B cell (primary cell): ENCODE measurements around the gene ZNF211. TPM values are rescaled to one million over a fixed set of nuclear protein-coding genes. Genes with fewer than 3 reads are reported as not detected.

Experiments
- ATAC-seq: fragments of 200-7000 bp; cut with Tn5 transposase; one replicate; pipeline ENCODE4 v1.10.0; 2021; ENCODE audit warnings: low read depth, mild to moderate bottlenecking, moderate number of reproducible peaks, moderate library complexity
- CTCF ChIA-PET: fragments of 350-600 bp; sonication (Branson Sonifier 250); formaldehyde crosslinking; loops from one replicate; lab custom pipeline; 2021; ENCODE audit warnings: antibody characterized with exemption, inconsistent platforms; lab: Charles Lee
- POLR2A ChIA-PET: fragments of 350-600 bp; sonication (Branson Sonifier 250); formaldehyde crosslinking; loops from one replicate; lab custom pipeline; 2021; ENCODE audit warnings: antibody characterized with exemption; lab: Charles Lee
- DNase-seq: peaks from one replicate; pipeline ENCODE4 v3.0.0; 2013
- H2AFZ ChIP-seq: 2 replicates; pipeline ENCODE4 v1.6.1; 2012; ENCODE audit warnings: mild to moderate bottlenecking, low read depth, low read length; ENCODE audit not compliant: insufficient read depth, poor library complexity, severe bottlenecking
- H3K27ac ChIP-seq, 2 donors: 1 replicate in 1 of 2; 2 replicates in 1 of 2; pipeline ENCODE4 v1.5.1; 2012 to 2013; ENCODE audit warnings: low read length in 2 of 2, mild to moderate bottlenecking in 2 of 2, moderate library complexity in 1 of 2
- H3K27me3 ChIP-seq, 4 experiments: fragments of 200-600 bp in 1 of 4; sonication (generic) in 1 of 4; replicated peaks in 1 of 4; 1 replicate in 2 of 4; 2 replicates in 2 of 4; pipeline versions ENCODE4 v1.6.1 to v1.7.0; 2013 to 2016; ENCODE audit warnings: low read length in 3 of 4, mild to moderate bottlenecking in 2 of 4, mixed read lengths in 1 of 4, moderate library complexity in 1 of 4; ENCODE audit not compliant: insufficient read depth in 4 of 4, control insufficient read depth in 3 of 4; ENCODE audit errors: control extremely low read depth in 1 of 4
- H3K36me3 ChIP-seq, 2 experiments: replicated peaks in 1 of 2; 1 replicate in 1 of 2; 2 replicates in 1 of 2; pipeline versions ENCODE4 v1.6.1 to v1.7.1; 2013; ENCODE audit warnings: low read length in 1 of 2; ENCODE audit not compliant: insufficient read depth in 2 of 2, control insufficient read depth in 1 of 2; ENCODE audit errors: control extremely low read depth in 1 of 2, extremely low read depth in 1 of 2
- H3K4me1 ChIP-seq, 2 donors: fragments of 200-600 bp in 1 of 2; sonication (generic) in 1 of 2; 1 replicate in 1 of 2; 2 replicates in 1 of 2; pipeline versions ENCODE4 v1.5.1 to v1.6.1; 2013 to 2017; ENCODE audit warnings: low read length in 2 of 2; ENCODE audit not compliant: control insufficient read depth in 2 of 2, insufficient read depth in 2 of 2
- H3K4me2 ChIP-seq: replicated peaks from 2 replicates; pipeline ENCODE3; 2012; ENCODE audit warnings: mild to moderate bottlenecking, low read depth, low read length; ENCODE audit not compliant: poor library complexity, severe bottlenecking
- H3K4me3 ChIP-seq, 5 experiments: fragments of 200-600 bp in 1 of 5; sonication (generic) in 1 of 5; 1 replicate in 3 of 5; 2 replicates in 2 of 5; pipeline versions ENCODE4 v1.5.1 to v1.7.0; 2011 to 2016; ENCODE audit warnings: low read length in 4 of 5, mild to moderate bottlenecking in 4 of 5, low read depth in 2 of 5, control low read depth in 1 of 5, moderate library complexity in 1 of 5; ENCODE audit not compliant: insufficient read depth in 1 of 5; ENCODE audit errors: control extremely low read depth in 1 of 5, extremely low read depth in 1 of 5
- H3K79me2 ChIP-seq: fragments of 200-600 bp; sonication (generic); one replicate; pipeline ENCODE4 v1.6.0; 2016; ENCODE audit warnings: low read length; ENCODE audit not compliant: control insufficient read depth, insufficient read depth
- H3K9ac ChIP-seq: fragments of 200-600 bp; sonication (generic); 2 replicates; pipeline ENCODE4 v1.6.1; 2017; ENCODE audit warnings: mild to moderate bottlenecking, low read length, moderate library complexity
- H3K9me3 ChIP-seq, 3 donors: one replicate each; pipeline versions ENCODE4 v1.6.1 to v1.7.1; 2013; ENCODE audit warnings: low read length in 2 of 3; ENCODE audit not compliant: control insufficient read depth in 2 of 3, insufficient read depth in 1 of 3; ENCODE audit errors: control extremely low read depth in 1 of 3
- H4K20me1 ChIP-seq: 2 replicates; pipeline ENCODE4 v1.6.0; 2012; ENCODE audit warnings: mild to moderate bottlenecking, low read length; ENCODE audit not compliant: insufficient read depth, control insufficient read depth, poor library complexity, severe bottlenecking
- H3K27ac Mint-ChIP-seq: one replicate; pipeline ENCODE4 v1.8.0; 2021; ENCODE audit warnings: mixed read lengths
- H3K27me3 Mint-ChIP-seq: one replicate; pipeline ENCODE4 v1.8.0; 2021; ENCODE audit warnings: mixed read lengths
- H3K4me1 Mint-ChIP-seq: one replicate; pipeline ENCODE4 v1.8.0; 2021; ENCODE audit warnings: mixed read lengths
- H3K4me3 Mint-ChIP-seq: one replicate; pipeline ENCODE4 v1.8.0; 2021; ENCODE audit warnings: mixed read lengths
- H3K9me3 Mint-ChIP-seq: one replicate; pipeline ENCODE4 v1.8.0; 2022; ENCODE audit warnings: mixed read lengths; ENCODE audit not compliant: insufficient read depth
- CTCF ChIP-seq: fragments of 200-600 bp; IDR thresholded peaks from one replicate; pipeline ENCODE4 v1.8.0; 2022; ENCODE audit warnings: antibody characterized with exemption, mild to moderate bottlenecking
- EZH2 ChIP-seq: IDR thresholded peaks from 2 replicates; pipeline ENCODE4 v1.6.1; 2012; ENCODE audit warnings: borderline replicate concordance, low read depth, mild to moderate bottlenecking, moderate library complexity, low read length; ENCODE audit not compliant: insufficient read depth, poor library complexity, severe bottlenecking
- WGBS: methylation state at CpG from one replicate; pipeline ENCODE4 v1.1.5; 2013; ENCODE audit warnings: missing lambda C conversion rate; ENCODE audit not compliant: insufficient coverage; 5-methylcytosine and 5-hydroxymethylcytosine counted together
- intact Hi-C: fragments of 100-400 bp; cut with micrococcal nuclease; formaldehyde crosslinking; loops from one replicate; pipeline ENCODE4 v1.10.0; 2022
- polyA plus RNA-seq: library from polyadenylated mRNA; depleted of rRNA; stranded (reverse); fragments of >200 nt; gene quantifications from 2 replicates; pipeline ENCODE4 v1.2.3, GENCODE V29; 2012
- total RNA-seq, 2 donors: library from RNA; stranded (reverse); fragments of 120-200 nt in 1 of 2; gene quantifications; 1 replicate in 1 of 2; 2 replicates in 1 of 2; pipeline versions ENCODE4 v1.2.3 to v1.2.4, GENCODE V29; 2013 to 2022

ZNF211 gene
- total and polyA plus RNA-seq, 2 donors (not counting 1 experiment from before 2014, with no cell fraction given) = 24.4 to 53.5 TPM

- peaks cover 9 to 67% (median 61%) of the 10 kb centered on the region in 3 donors for H3K9me3 ChIP-seq
- ChIA-PET POLR2A (no interaction called here), CTCF (no interaction called here)
- H3K79me2 ChIP-seq = peaks cover 77% of the 10 kb centered on the region
- TF ChIP-seq CTCF (no peak), EZH2 (no peak)
- no peaks in the 10 kb centered on the region for H4K20me1 ChIP-seq
- H3K4me1 ChIP-seq = peaks cover 11 to 16% of the 10 kb centered on the region in 2 donors
- intact Hi-C loops = no loop called here
- no peak overlapping the region for H3K4me2 ChIP-seq
- H2AFZ ChIP-seq = no peak overlapping the region
- WGBS = no CpG with 5 or more reads among the region's 12 CpGs
- DNase-seq (no peak), ATAC-seq (no peak)
- H3K27ac Mint-ChIP-seq = no peak overlapping the region
- no peaks in the 10 kb centered on the region for H3K27me3 Mint-ChIP-seq
- H3K36me3 ChIP-seq = peaks cover 11 to 43% of the 10 kb centered on the region in 2 experiments
- no peaks in the 10 kb centered on the region for H3K27me3 ChIP-seq
- H3K27ac ChIP-seq = no peak overlapping the region
- H3K4me1 Mint-ChIP-seq = peaks cover 26% of the 10 kb centered on the region
- no peak overlapping the region for H3K9ac ChIP-seq
- H3K4me3 Mint-ChIP-seq = no peak overlapping the region
- peaks cover 22% of the 10 kb centered on the region for H3K9me3 Mint-ChIP-seq
- H3K4me3 ChIP-seq = no peak overlapping the region
These were observed 54.5 kb downstream of the ZNF211 start for GRCh38 chr19:57687363-57688010.

GRCh38 chr19:57688011-57688763 is 55.2 kb downstream of the ZNF211 start:
- Histone ChIP-seq H3K27me3 (no peaks in the 10 kb centered on the region), H2AFZ (no peak overlapping the region), H3K9me3 (peaks cover 9 to 67% (median 58%) of the 10 kb centered on the region in 3 donors), H3K36me3 (peaks cover 11 to 43% of the 10 kb centered on the region in 2 experiments), H3K27ac (no peak overlapping the region), H3K4me2 (no peak overlapping the region), H3K9ac (no peak overlapping the region), H4K20me1 (no peaks in the 10 kb centered on the region), H3K4me1 (peaks cover 4 to 9% of the 10 kb centered on the region in 2 donors), H3K79me2 (peaks cover 75% of the 10 kb centered on the region), H3K4me3 (no peak overlapping the region)
- peaks cover 19% of the 10 kb centered on the region for H3K4me1 Mint-ChIP-seq
- peaks cover 22% of the 10 kb centered on the region for H3K9me3 Mint-ChIP-seq
- ATAC-seq (no peak), DNase-seq (no peak)
- WGBS = no CpG with 5 or more reads among the region's 6 CpGs
- TF ChIP-seq CTCF = no peak
- no peak for TF ChIP-seq EZH2
- H3K4me3 Mint-ChIP-seq = no peak overlapping the region
- CTCF ChIA-PET = no interaction called here
- no peak overlapping the region for H3K27ac Mint-ChIP-seq
- intact Hi-C loops = no loop called here
- POLR2A ChIA-PET = no interaction called here
- no peaks in the 10 kb centered on the region for H3K27me3 Mint-ChIP-seq
